ENCODE data around the gene MRC2. TPM values are rescaled to one million over a fixed set of nuclear protein-coding genes. Genes with fewer than 3 reads are reported as not detected.
"Not testable (repeated sequence)": the region's sequence is repeated elsewhere in the genome, so short reads cannot be mapped to it uniquely, and the experiment has no call there.

Gene MRC2
- total and polyA plus RNA-seq, 5 donors from 2014 or later, result 0.25 to 10.2 (median 0.32) TPM

DNA sequence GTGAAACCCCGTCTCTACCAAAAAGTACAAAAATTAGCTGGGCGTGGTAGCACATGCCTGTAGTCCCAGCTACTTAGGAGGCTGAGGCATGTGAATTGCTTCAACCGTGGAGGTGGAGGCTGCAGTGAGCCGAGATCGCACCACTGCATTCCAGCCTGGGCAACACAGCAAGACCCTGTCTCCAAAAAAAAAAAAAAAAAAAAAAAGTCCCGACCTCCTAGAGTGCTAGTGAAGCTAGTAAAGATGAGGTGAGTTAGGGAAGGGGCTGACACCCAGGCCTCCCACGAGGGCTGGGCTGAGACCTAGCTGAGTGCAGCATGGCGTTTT, 64.1 kb downstream of the MRC2 start:
- not testable (repeated sequence) for ATAC-seq (ENCODE audit: low read depth in 2 of 2); H3K36me3 ChIP-seq (ENCODE audit: control insufficient read depth, insufficient read depth, low read length); H3K9me3 ChIP-seq (ENCODE audit: control insufficient read depth in 2 of 2, low read length in 2 of 2); H3K27ac Mint-ChIP-seq; H3K36me3 Mint-ChIP-seq; H3K27ac ChIP-seq (ENCODE audit: insufficient read depth, low read length, poor library complexity, severe bottlenecking); H3K4me1 ChIP-seq (ENCODE audit: control insufficient read depth, insufficient read depth, low read length, poor library complexity, severe bottlenecking); H3K4me3 ChIP-seq (ENCODE audit: low read depth, low read length); H3K9me3 Mint-ChIP-seq; H3K27me3 Mint-ChIP-seq; DNase-seq; H3K4me1 Mint-ChIP-seq; H3K4me3 Mint-ChIP-seq; H3K27me3 ChIP-seq (ENCODE audit: control insufficient read depth, insufficient read depth, low read length)

DNA sequence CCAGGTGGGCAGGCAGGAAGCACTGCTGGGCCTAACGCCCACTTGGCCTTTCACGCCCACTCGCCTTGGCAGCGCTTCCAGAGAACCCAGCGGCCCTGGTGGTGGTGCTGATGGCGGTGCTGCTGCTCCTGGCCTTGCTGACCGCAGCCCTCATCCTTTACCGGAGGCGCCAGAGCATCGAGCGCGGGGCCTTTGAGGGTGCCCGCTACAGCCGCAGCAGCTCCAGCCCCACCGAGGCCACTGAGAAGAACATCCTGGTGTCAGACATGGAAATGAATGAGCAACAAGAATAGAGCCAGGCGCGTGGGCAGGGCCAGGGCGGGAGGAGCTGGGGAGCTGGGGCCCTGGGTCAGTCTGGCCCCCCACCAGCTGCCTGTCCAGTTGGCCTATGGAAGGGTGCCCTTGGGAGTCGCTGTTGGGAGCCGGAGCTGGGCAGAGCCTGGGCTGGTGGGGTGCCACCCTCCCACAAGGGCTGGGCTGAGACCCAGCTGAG, 64.7 kb downstream of the MRC2 start:
- DNase-seq, result no peak
- ATAC-seq (ENCODE audit: low read depth in 2 of 2), result no peak
- H3K27ac Mint-ChIP-seq, result no peak overlapping the region

DNA sequence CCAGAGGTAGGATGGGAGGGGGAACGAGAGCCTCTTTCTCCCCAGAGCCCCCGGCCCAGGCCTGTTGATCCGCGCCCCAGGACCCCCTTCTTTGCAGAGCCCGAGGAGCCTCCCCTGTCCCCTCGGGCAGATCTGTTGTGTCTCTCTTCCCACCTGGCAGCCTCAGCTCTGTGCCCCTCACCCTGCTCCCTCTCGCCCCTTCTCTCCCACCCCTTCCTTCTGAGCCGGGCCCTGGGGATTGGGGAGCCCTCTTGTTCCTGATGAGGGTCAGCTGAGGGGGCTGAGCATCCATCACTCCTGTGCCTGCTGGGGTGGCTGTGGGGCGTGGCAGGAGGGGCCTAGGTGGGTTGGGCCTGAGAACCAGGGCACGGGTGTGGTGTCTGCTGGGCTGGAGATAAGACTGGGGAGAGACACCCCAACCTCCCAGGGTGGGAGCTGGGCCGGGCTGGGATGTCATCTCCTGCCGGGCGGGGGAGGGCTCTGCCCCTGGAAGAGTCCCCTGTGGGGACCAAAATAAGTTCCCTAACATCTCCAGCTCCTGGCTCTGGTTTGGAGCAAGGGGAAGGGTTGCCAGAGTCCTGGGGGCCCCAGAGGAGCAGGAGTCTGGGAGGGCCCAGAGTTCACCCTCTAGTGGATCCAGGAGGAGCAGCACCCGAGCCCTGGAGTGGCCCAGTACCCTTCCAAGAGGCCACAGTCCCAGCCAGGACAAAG, 65.4 kb downstream of the MRC2 start:
- Mint-ChIP-seq H3K27me3 (no peaks in the 10 kb centered on the region), H3K9me3 (peaks cover 0 to 2% (median 0%) of the 10 kb centered on the region in 7 donors), H3K27ac (no peak overlapping the region), H3K4me3 (no peak overlapping the region), H3K36me3 (no peaks in the 10 kb centered on the region), H3K4me1 (no peaks in the 10 kb centered on the region)
- no peaks in the 10 kb centered on the region for H3K27me3 ChIP-seq (ENCODE audit: control insufficient read depth, insufficient read depth, low read length)
- H3K4me1 ChIP-seq (ENCODE audit: control insufficient read depth, insufficient read depth, low read length, poor library complexity, severe bottlenecking), result no peaks in the 10 kb centered on the region
- H3K36me3 ChIP-seq (ENCODE audit: control insufficient read depth, insufficient read depth, low read length), result no peaks in the 10 kb centered on the region
- ATAC-seq (ENCODE audit: low read depth in 2 of 2), result no peak
- H3K9me3 ChIP-seq (ENCODE audit: control insufficient read depth in 2 of 2, low read length in 2 of 2), result no peaks in the 10 kb centered on the region
- DNase-seq, result no peak
- no peak overlapping the region for H3K27ac ChIP-seq (ENCODE audit: insufficient read depth, low read length, poor library complexity, severe bottlenecking)
- no peak overlapping the region for H3K4me3 ChIP-seq (ENCODE audit: low read depth, low read length)

More for the DNA sequence above, 64.7 kb downstream of the MRC2 start:
- Mint-ChIP-seq H3K27me3 (no peaks in the 10 kb centered on the region), H3K36me3 (no peaks in the 10 kb centered on the region), H3K4me1 (no peaks in the 10 kb centered on the region), H3K9me3 (peaks cover 0 to 2% (median 0%) of the 10 kb centered on the region in 7 donors), H3K4me3 (no peak overlapping the region)
- H3K9me3 ChIP-seq (ENCODE audit: control insufficient read depth in 2 of 2, low read length in 2 of 2), result no peaks in the 10 kb centered on the region
- H3K36me3 ChIP-seq (ENCODE audit: control insufficient read depth, insufficient read depth, low read length), result no peaks in the 10 kb centered on the region
- H3K27ac ChIP-seq (ENCODE audit: insufficient read depth, low read length, poor library complexity, severe bottlenecking), result no peak overlapping the region
- H3K27me3 ChIP-seq (ENCODE audit: control insufficient read depth, insufficient read depth, low read length), result no peaks in the 10 kb centered on the region
- H3K4me1 ChIP-seq (ENCODE audit: control insufficient read depth, insufficient read depth, low read length, poor library complexity, severe bottlenecking), result no peaks in the 10 kb centered on the region
- no peak overlapping the region for H3K4me3 ChIP-seq (ENCODE audit: low read depth, low read length)

DNA sequence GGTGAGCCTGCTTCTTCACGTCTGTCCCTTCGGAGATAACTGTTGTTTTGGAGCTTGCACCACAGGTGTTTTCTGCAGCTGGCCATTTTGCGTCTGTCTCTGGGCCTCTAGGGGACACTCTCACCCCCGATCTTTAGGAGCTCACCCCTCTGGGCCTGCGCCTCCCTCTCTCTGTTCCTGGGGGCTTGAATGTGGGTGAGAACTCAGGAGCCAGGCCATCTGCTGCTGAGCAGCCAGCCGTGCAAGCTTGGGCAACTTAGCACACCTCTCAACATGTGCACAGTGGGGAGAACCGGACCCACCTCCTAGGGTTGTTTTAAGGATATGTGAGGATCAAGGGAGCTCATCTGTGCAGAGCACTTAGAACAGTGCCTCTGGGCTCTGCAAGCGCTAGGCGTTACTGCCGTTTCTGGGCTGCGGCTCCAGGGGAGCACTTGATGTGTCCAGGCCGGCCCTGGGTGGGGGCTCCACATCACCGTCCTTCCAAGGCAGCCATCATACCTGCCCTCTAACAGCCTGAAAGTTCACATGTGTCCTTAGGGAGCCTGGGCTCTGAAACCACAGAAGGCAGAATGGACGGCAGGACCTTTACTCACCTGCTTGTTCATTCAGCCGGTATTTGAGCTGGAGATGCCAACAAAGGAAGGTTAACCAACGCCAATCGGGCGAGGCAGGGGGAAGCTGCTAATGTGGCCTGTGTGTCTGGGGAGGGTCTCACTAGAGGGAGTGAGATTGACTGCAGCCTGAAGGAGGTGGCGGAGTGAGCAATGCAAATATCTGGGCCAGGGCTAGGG, 66.3 kb downstream of the MRC2 start:
- ATAC-seq (ENCODE audit: low read depth in 2 of 2) (no peak), DNase-seq (no peak)
- Histone ChIP-seq H3K36me3 (ENCODE audit: control insufficient read depth, insufficient read depth, low read length) (no peaks in the 10 kb centered on the region), H3K4me1 (ENCODE audit: control insufficient read depth, insufficient read depth, low read length, poor library complexity, severe bottlenecking) (no peaks in the 10 kb centered on the region), H3K4me3 (ENCODE audit: low read depth, low read length) (no peak overlapping the region), H3K27me3 (ENCODE audit: control insufficient read depth, insufficient read depth, low read length) (no peaks in the 10 kb centered on the region), H3K27ac (ENCODE audit: insufficient read depth, low read length, poor library complexity, severe bottlenecking) (no peak overlapping the region), H3K9me3 (ENCODE audit: control insufficient read depth in 2 of 2, low read length in 2 of 2) (no peaks in the 10 kb centered on the region)
- Mint-ChIP-seq H3K4me3 (no peak overlapping the region), H3K27me3 (no peaks in the 10 kb centered on the region), H3K4me1 (no peaks in the 10 kb centered on the region), H3K27ac (no peak overlapping the region), H3K36me3 (no peaks in the 10 kb centered on the region), H3K9me3 (peaks cover 0 to 2% (median 0%) of the 10 kb centered on the region in 7 donors)

DNA sequence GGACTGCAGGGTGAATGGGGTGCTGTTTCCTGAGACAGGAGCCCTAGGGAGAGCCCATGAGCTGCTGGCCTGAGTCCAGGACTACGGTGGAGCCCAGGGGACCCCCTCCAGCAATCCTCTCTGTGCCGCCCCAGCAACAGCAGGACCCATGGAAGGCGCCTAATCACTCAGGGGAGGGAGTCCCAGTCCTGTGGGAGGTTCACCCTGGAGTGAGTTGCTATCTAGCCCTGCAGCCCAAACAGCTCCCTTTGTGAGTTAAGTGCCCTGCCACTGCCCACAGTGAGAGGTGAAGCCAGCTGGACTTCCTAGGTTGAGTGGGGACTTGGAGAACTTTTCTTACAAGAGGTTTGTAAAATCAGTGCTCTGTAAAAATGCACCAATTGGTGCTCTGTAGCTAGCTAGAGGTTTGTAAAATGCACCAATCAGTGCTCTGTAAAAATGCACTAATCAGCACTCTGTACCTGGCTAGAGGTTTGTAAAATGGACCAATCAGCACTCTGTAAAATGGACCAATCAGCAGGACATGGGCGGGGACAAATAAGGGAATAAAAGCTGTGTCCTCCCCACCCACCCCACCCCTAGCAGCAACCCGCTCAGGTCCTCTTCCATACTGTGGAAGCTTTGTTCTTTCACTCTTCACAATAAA, 67.7 kb downstream of the MRC2 start:
- H3K4me3 Mint-ChIP-seq; ATAC-seq (ENCODE audit: low read depth in 2 of 2); H3K27me3 Mint-ChIP-seq; H3K4me1 ChIP-seq (ENCODE audit: control insufficient read depth, insufficient read depth, low read length, poor library complexity, severe bottlenecking); DNase-seq; H3K4me3 ChIP-seq (ENCODE audit: low read depth, low read length); H3K36me3 ChIP-seq (ENCODE audit: control insufficient read depth, insufficient read depth, low read length); H3K27ac ChIP-seq (ENCODE audit: insufficient read depth, low read length, poor library complexity, severe bottlenecking); H3K36me3 Mint-ChIP-seq; H3K4me1 Mint-ChIP-seq; H3K27me3 ChIP-seq (ENCODE audit: control insufficient read depth, insufficient read depth, low read length); H3K27ac Mint-ChIP-seq; H3K9me3 ChIP-seq (ENCODE audit: control insufficient read depth in 2 of 2, low read length in 2 of 2); H3K9me3 Mint-ChIP-seq: not testable (repeated sequence)

DNA sequence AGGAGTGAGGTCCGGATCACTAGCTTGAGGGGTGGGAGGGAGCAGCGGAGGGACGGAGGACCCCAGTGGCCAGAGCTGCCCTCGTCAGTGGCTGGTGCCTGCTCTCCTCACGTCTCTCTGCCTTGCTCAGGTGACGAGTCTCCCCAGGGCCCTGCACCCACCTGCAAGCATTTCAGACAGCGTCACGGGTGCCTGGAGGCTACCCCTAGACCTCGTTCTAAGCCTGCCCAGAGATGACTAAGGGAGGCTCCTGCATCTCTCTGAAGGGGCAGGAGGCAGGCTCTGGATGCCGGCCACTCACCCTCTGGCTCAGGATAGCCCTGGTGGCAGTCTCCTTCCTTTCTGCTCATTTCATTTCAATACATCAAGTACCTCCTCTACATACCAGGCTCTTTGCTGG, 68.8 kb downstream of the MRC2 start:
- ATAC-seq (ENCODE audit: low read depth in 2 of 2), result no peak
- peaks cover 0 to 2% (median 0%) of the 10 kb centered on the region in 7 donors for H3K9me3 Mint-ChIP-seq
- Histone ChIP-seq H3K27ac (ENCODE audit: insufficient read depth, low read length, poor library complexity, severe bottlenecking) (no peak overlapping the region), H3K9me3 (ENCODE audit: control insufficient read depth in 2 of 2, low read length in 2 of 2) (no peaks in the 10 kb centered on the region), H3K36me3 (ENCODE audit: control insufficient read depth, insufficient read depth, low read length) (no peaks in the 10 kb centered on the region), H3K4me3 (ENCODE audit: low read depth, low read length) (no peak overlapping the region), H3K4me1 (ENCODE audit: control insufficient read depth, insufficient read depth, low read length, poor library complexity, severe bottlenecking) (no peaks in the 10 kb centered on the region), H3K27me3 (ENCODE audit: control insufficient read depth, insufficient read depth, low read length) (no peaks in the 10 kb centered on the region)
- no peaks in the 10 kb centered on the region for H3K36me3 Mint-ChIP-seq
- no peaks in the 10 kb centered on the region for H3K27me3 Mint-ChIP-seq
- DNase-seq, result no peak
- H3K27ac Mint-ChIP-seq, result no peak overlapping the region
- H3K4me3 Mint-ChIP-seq, result no peak overlapping the region
- no peaks in the 10 kb centered on the region for H3K4me1 Mint-ChIP-seq

DNA sequence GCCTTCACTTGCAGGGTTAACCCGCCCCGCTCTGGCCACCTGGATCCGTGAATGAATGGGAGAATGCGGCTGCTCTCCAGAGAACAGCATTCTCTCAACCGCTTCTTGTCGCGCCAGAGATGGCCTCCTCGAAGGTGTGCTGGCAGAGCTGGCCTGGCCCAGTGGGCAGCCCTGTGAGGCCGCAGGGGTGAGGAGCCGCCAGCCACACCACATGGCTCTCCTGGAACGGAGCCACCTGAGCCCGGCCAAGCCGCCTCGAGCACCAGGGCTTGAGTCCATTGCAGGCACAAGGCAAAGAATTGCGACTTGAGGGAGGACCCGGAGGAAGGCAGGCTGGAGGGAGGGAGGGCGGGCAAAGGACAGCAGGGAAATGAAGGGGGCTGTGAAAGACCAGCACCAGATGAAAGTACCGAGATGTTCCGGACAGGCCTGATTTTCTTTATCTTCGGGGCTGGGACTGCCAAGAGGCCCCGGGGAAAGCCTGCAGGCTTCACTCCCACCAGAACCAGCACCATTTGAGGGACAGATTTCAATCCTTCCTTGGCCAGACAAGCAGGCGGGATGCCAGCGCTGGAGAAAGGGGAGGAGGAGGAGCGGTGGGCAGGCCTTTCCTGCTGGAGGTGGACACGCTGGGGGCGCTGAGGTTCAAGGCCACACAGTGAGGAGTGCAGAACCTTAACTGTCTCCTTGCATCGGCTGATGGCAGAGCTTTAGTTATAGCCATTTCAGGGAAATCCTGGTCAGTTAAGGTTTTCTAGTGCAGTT, 69.4 kb downstream of the MRC2 start:
- Histone ChIP-seq H3K4me3 (ENCODE audit: low read depth, low read length) (no peak overlapping the region), H3K27me3 (ENCODE audit: control insufficient read depth, insufficient read depth, low read length) (no peaks in the 10 kb centered on the region), H3K4me1 (ENCODE audit: control insufficient read depth, insufficient read depth, low read length, poor library complexity, severe bottlenecking) (no peaks in the 10 kb centered on the region), H3K27ac (ENCODE audit: insufficient read depth, low read length, poor library complexity, severe bottlenecking) (no peak overlapping the region), H3K36me3 (ENCODE audit: control insufficient read depth, insufficient read depth, low read length) (no peaks in the 10 kb centered on the region), H3K9me3 (ENCODE audit: control insufficient read depth in 2 of 2, low read length in 2 of 2) (no peaks in the 10 kb centered on the region)
- Mint-ChIP-seq H3K4me3 (no peak overlapping the region), H3K27ac (no peak overlapping the region), H3K36me3 (no peaks in the 10 kb centered on the region), H3K4me1 (no peaks in the 10 kb centered on the region), H3K27me3 (no peaks in the 10 kb centered on the region), H3K9me3 (peaks cover 0 to 2% (median 0%) of the 10 kb centered on the region in 7 donors)
- DNase-seq (no peak), ATAC-seq (ENCODE audit: low read depth in 2 of 2) (no peak)
